Measurements from ENCODE around the gene NPHP4. TPM values are rescaled to one million over a fixed set of nuclear protein-coding genes. Genes with fewer than 3 reads are reported as not detected.

Gene NPHP4
- total RNA-seq, 1 donor from 2014 or later = 3.7 TPM

DNA sequence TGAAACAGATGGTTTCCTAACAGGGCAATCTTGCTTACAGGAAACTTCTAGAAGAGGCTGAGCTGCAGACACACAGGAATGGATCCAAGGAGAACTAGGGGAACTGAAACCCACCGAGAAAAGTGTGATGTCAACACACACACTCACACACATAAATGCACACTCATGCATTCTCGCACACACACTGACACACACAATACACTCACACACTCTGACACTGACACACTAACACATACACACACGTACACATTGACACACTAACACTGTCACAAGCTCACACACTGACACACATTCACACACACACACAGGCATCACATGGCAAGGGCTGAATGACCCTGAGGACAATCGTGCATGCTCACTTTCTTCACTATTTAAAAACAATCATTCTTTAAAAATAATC lies 142.7 kb downstream of the NPHP4 start:
- intact Hi-C loops (cut with micrococcal nuclease) = no loop called here
- TF ChIP-seq, protein P1, sequence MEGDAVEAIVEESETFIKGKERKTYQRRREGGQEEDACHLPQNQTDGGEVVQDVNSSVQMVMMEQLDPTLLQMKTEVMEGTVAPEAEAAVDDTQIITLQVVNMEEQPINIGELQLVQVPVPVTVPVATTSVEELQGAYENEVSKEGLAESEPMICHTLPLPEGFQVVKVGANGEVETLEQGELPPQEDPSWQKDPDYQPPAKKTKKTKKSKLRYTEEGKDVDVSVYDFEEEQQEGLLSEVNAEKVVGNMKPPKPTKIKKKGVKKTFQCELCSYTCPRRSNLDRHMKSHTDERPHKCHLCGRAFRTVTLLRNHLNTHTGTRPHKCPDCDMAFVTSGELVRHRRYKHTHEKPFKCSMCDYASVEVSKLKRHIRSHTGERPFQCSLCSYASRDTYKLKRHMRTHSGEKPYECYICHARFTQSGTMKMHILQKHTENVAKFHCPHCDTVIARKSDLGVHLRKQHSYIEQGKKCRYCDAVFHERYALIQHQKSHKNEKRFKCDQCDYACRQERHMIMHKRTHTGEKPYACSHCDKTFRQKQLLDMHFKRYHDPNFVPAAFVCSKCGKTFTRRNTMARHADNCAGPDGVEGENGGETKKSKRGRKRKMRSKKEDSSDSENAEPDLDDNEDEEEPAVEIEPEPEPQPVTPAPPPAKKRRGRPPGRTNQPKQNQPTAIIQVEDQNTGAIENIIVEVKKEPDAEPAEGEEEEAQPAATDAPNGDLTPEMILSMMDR (IDR thresholded peaks at IDR 0.05; ENCODE audit: borderline replicate concordance) = no peak
- H3K27ac ChIP-seq (replicated peaks) = no peak overlapping the region
- H3K4me1 ChIP-seq = no peaks in the 10 kb centered on the region
- no peak for DNase-seq
- no peaks in the 10 kb centered on the region for H3K36me3 ChIP-seq
- H3K4me3 ChIP-seq = no peak overlapping the region
- no peaks in the 10 kb centered on the region for H3K9me3 ChIP-seq (replicated peaks)
- H3K27me3 ChIP-seq (ENCODE audit: low read depth) = peaks cover 15% of the 10 kb centered on the region

DNA sequence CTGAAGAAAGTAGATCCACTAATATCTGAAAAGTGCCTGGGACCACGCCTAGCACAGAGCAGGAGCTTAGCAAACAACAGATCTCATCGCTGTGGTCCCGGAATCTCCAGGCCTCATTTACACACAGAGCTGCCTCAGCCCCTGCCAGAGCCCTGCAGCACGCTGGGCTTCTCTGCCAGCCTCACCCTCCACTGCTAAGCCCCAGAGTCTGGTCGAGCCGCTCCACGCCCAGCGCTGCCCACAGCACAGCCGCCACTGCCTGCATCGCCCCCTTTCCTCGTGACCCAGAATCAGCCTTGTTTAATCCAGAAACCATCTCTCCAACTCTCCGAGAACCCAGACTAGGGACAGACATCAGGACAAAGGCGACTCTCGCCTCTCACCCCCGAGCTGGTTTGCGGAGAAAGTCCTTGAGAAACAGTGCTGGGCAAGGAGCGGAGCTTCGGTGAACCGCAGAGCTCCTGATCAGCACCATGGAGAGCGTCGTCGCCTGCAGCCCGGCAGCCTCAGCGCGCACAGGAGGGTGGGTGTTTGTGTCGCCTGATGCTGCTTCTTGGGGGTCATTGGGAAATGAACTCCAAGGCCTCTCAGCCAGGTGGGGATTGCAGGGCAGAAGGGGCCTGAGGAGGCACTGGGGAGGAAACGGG lies 145.1 kb downstream of the NPHP4 start:
- Histone ChIP-seq H3K4me1 (no peaks in the 10 kb centered on the region), H3K9me3 (replicated peaks) (no peaks in the 10 kb centered on the region), H3K36me3 (no peaks in the 10 kb centered on the region), H3K4me3 (no peak overlapping the region), H3K27me3 (ENCODE audit: low read depth) (peaks cover 3% of the 10 kb centered on the region), H3K27ac (replicated peaks) (no peak overlapping the region)
- intact Hi-C loops (cut with micrococcal nuclease) = no loop called here
- no peak for DNase-seq
- TF ChIP-seq, protein P1 (IDR thresholded peaks at IDR 0.05; ENCODE audit: borderline replicate concordance) = no peak

DNA sequence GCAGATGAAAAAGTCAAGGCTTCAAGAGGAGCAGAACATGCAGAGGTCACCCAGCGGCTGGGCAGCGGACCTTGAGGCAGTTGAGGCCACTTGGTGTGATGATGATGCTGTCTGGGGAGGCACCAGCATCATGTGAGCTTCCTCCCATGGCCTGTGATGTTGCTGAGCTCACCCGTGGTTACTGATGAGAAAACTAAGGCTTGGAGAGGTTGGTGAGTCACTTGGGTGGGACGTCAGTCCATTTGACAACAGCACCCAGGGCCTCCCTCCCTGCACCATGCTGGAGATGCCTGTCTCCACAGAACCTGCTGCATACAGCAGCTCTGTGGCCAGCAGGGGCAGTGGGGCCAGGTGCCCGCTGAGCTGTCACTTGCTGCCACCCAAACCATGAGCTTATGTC lies 146.8 kb downstream of the NPHP4 start:
- Histone ChIP-seq H3K27me3 (ENCODE audit: low read depth) (peaks cover 17% of the 10 kb centered on the region), H3K4me3 (no peak overlapping the region), H3K36me3 (no peaks in the 10 kb centered on the region), H3K9me3 (replicated peaks) (no peaks in the 10 kb centered on the region), H3K4me1 (no peaks in the 10 kb centered on the region), H3K27ac (replicated peaks) (no peak overlapping the region)
- intact Hi-C loops (cut with micrococcal nuclease) = no loop called here
- DNase-seq = no peak
- TF ChIP-seq, protein P1 (IDR thresholded peaks at IDR 0.05; ENCODE audit: borderline replicate concordance) = no peak

DNA sequence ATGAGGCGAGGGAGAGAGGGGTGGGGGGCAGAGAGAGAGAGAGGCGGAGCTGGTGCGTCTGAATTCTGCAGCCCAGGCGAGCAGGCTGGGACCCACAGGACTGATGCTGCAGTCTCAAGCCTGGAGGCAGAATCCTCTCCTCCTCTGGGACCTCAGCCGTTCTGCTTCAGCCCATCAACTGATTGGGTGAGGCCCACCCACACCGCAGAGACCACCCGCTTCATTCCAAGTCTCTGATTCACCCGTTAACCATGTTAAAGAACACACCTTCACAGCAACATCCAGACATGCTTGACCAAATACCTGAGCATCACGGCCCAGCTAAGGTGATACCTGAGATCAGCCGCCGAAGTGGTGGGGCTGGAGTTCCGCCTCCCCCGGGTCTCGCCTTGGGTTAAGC lies 147.8 kb downstream of the NPHP4 start:
- Histone ChIP-seq H3K4me1 (no peaks in the 10 kb centered on the region), H3K4me3 (no peak overlapping the region), H3K27ac (replicated peaks) (no peak overlapping the region), H3K9me3 (replicated peaks) (no peaks in the 10 kb centered on the region), H3K36me3 (no peaks in the 10 kb centered on the region), H3K27me3 (ENCODE audit: low read depth) (peaks cover 21% of the 10 kb centered on the region)
- TF ChIP-seq, protein P1 (IDR thresholded peaks at IDR 0.05; ENCODE audit: borderline replicate concordance) = no peak
- no peak for DNase-seq
- intact Hi-C loops (cut with micrococcal nuclease) = no loop called here

DNA sequence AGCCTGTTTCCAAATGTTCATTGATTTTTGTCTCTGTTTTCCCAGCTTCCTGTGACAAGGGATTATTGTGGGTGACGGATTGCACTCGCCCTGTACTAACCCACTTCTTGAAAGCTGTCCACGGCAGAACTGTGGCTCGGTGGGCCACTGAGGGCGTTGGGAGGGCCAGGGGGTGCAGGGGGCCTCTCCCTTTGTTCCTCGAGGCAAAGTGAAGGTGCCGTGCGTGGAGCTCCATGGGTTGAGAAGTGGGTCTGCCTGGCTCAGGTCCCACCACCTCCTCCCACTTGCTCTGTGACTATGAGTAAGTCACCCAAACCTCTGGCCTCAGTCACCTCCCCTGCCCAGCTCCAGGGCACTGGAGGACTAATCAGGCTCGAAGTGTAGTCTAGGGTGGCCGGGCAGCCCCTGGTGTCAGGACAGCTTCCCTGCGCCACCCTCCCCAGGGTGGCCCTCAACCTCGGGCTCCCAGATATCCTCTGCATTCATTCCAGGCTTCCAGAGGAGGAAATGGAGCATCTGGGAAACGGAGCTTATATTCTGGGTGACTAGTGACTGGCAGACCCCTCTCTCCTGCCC lies 148.6 kb downstream of the NPHP4 start:
- DNase-seq = no peak
- no peaks in the 10 kb centered on the region for H3K4me1 ChIP-seq
- no peaks in the 10 kb centered on the region for H3K9me3 ChIP-seq (replicated peaks)
- no peak overlapping the region for H3K4me3 ChIP-seq
- TF ChIP-seq, protein P1 (IDR thresholded peaks at IDR 0.05; ENCODE audit: borderline replicate concordance) = no peak
- intact Hi-C loops (cut with micrococcal nuclease) = no loop called here
- H3K27me3 ChIP-seq (ENCODE audit: low read depth) = peaks cover 26% of the 10 kb centered on the region
- no peaks in the 10 kb centered on the region for H3K36me3 ChIP-seq
- no peak overlapping the region for H3K27ac ChIP-seq (replicated peaks)

All from left ventricle myocardium inferior (tissue), 1 donor.